Sigmoid colon (tissue), 4 donors: ENCODE results near the gene NKIRAS2.

ENCODE experiments used
- CTCF ChIP-seq, 4 experiments: fragments of 450-650 bp in 3 of 4; fragments of 200-600 bp in 1 of 4; IDR thresholded peaks; one replicate each; pipeline ENCODE4 v1.5.1; 2016 to 2019; ENCODE audit warnings: antibody characterized with exemption in 4 of 4, mild to moderate bottlenecking in 3 of 4, moderate library complexity in 2 of 4
- POLR2A ChIP-seq, 2 donors: fragments of 450-650 bp; IDR thresholded peaks; one replicate each; pipeline ENCODE4 v1.6.1; 2016; ENCODE audit warnings: antibody characterized with exemption in 2 of 2, mild to moderate bottlenecking in 2 of 2, moderate library complexity in 2 of 2
- POLR2AphosphoS5 ChIP-seq, 4 donors: sonication (generic); formaldehyde crosslinking; IDR thresholded peaks; one replicate each; pipeline ENCODE4 v1.6.1; 2017; ENCODE audit warnings: antibody characterized with exemption in 4 of 4

- peak in 1 of 4 experiments; percentile 12 for TF ChIP-seq CTCF (IDR thresholded peaks at IDR 0.05)
- no peak for TF ChIP-seq POLR2AphosphoS5 (IDR thresholded peaks at IDR 0.05)
- no peak for TF ChIP-seq POLR2A (IDR thresholded peaks at IDR 0.05)
Measured at GRCh38 chr17:42009170-42009569, 10.7 kb upstream of the NKIRAS2 start.
